ENCODE results near the gene CENPI. TPM values are rescaled to one million over a fixed set of nuclear protein-coding genes. Genes with fewer than 3 reads are reported as not detected.

Gene CENPI
- total RNA-seq, 1 experiment from 2014 or later = 18.1 TPM

DNA sequence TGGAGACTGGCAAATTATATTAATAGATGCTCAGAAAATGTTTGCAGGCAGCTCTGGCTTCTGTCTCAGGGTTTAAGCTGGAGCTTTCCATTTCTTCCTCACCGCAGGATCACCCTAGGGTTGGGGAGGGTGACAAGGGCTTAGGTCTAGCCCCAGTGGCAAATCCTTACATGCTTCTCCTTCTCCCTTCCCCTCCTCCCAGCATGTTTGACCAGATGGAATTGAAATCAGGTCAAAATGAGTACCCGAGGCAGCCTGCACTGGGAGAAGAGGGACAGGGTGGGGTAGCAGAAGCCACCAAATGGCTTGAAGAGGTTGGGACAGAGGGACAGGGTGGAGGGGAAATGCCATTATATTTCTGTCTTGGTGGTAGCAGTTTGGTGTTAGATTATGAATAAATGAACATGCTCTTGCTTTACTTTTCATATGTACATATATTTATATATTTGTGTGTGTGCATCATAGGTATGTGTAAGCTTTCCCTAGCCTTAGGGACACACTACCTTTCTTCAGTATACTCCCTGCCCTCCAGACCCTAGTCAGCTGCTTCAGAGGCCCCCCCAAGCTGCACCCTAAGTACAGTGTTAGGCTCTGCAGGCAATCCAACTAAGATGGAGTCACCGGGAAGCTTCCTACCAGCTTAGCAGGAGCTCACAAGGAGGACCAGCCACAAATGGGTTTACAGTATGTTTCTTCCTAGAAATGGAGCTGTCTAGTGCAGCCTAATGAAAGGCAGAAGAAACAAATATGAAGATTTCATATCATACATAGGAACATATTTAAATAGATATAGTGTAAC is 17.5 kb upstream of the CENPI start:
- DNase-seq (ENCODE audit: low spot score) (no peak), ATAC-seq (no peak)
- CTCF ChIA-PET = no interaction called here
- H3K4me1 Mint-ChIP-seq = peaks cover 22% of the 10 kb centered on the region
- POLR2A ChIA-PET = interaction anchor here (0.6 kb wide), 1 partner anchor 152 kb away, joined by 3 read pairs; the partner anchor contains the start of gene XKRX
- H3K36me3 Mint-ChIP-seq = no peaks in the 10 kb centered on the region
- peak overlapping the region; percentile 86 for H3K4me3 Mint-ChIP-seq
- no peaks in the 10 kb centered on the region for H3K9me3 Mint-ChIP-seq
- TF ChIP-seq NR1H2 (CRISPR knock-in tag; IDR thresholded peaks at IDR 0.05) (no peak), SMAD3 (CRISPR knock-in tag; IDR thresholded peaks at IDR 0.05; ENCODE audit: borderline replicate concordance) (no peak), PRRX2 (CRISPR knock-in tag; IDR thresholded peaks at IDR 0.05) (no peak), SMAD4 (CRISPR knock-in tag; IDR thresholded peaks at IDR 0.05) (no peak), JUN (CRISPR knock-in tag; IDR thresholded peaks at IDR 0.05) (no peak), FOXP1 (CRISPR knock-in tag; IDR thresholded peaks at IDR 0.05; ENCODE audit: borderline replicate concordance) (no peak), ATF6 (CRISPR knock-in tag; IDR thresholded peaks at IDR 0.05) (no peak), EMX1 (CRISPR knock-in tag; IDR thresholded peaks at IDR 0.05) (no peak), ZNF396 (CRISPR knock-in tag; IDR thresholded peaks at IDR 0.05; ENCODE audit: borderline replicate concordance) (no peak), JAZF1 (CRISPR knock-in tag; IDR thresholded peaks at IDR 0.05) (no peak), E2F4 (CRISPR knock-in tag; IDR thresholded peaks at IDR 0.05; ENCODE audit: borderline replicate concordance, low read depth) (no peak), IRF2 (CRISPR knock-in tag; IDR thresholded peaks at IDR 0.05; ENCODE audit: borderline replicate concordance, low read depth) (no peak), ZNF232 (CRISPR knock-in tag; IDR thresholded peaks at IDR 0.05) (no peak)
- TF ChIP-seq, protein P1, sequence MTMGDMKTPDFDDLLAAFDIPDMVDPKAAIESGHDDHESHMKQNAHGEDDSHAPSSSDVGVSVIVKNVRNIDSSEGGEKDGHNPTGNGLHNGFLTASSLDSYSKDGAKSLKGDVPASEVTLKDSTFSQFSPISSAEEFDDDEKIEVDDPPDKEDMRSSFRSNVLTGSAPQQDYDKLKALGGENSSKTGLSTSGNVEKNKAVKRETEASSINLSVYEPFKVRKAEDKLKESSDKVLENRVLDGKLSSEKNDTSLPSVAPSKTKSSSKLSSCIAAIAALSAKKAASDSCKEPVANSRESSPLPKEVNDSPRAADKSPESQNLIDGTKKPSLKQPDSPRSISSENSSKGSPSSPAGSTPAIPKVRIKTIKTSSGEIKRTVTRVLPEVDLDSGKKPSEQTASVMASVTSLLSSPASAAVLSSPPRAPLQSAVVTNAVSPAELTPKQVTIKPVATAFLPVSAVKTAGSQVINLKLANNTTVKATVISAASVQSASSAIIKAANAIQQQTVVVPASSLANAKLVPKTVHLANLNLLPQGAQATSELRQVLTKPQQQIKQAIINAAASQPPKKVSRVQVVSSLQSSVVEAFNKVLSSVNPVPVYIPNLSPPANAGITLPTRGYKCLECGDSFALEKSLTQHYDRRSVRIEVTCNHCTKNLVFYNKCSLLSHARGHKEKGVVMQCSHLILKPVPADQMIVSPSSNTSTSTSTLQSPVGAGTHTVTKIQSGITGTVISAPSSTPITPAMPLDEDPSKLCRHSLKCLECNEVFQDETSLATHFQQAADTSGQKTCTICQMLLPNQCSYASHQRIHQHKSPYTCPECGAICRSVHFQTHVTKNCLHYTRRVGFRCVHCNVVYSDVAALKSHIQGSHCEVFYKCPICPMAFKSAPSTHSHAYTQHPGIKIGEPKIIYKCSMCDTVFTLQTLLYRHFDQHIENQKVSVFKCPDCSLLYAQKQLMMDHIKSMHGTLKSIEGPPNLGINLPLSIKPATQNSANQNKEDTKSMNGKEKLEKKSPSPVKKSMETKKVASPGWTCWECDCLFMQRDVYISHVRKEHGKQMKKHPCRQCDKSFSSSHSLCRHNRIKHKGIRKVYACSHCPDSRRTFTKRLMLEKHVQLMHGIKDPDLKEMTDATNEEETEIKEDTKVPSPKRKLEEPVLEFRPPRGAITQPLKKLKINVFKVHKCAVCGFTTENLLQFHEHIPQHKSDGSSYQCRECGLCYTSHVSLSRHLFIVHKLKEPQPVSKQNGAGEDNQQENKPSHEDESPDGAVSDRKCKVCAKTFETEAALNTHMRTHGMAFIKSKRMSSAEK (CRISPR knock-in tag; IDR thresholded peaks at IDR 0.05; ENCODE audit: borderline replicate concordance) = no peak
- H3K27me3 Mint-ChIP-seq (ENCODE audit: low read depth) = peaks cover 11% of the 10 kb centered on the region
- H3K27ac Mint-ChIP-seq = no peak overlapping the region

DNA sequence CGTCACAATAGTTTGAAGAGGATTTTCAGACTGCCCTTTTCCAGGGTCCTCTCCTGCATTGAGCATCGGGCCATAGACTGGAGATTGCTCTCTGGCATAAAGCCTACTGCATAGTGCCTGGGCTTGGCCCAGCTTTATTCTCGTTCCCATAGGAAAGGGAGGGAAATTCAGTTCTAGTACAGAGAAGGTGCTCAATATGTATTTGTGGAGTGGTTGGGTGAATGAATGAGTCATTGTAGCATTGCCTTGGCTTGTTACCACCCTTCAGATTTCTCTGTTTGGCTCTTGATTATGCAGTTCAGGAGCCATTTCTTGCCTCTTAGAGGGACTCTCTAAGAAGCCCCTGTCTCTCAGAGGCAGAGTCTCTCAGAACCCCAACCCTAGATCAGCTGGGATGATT is 16.8 kb upstream of the CENPI start:
- POLR2A ChIA-PET = interaction anchor here (0.6 kb wide), 1 partner anchor 152 kb away, joined by 3 read pairs; the partner anchor contains the start of gene XKRX
- DNase-seq (ENCODE audit: low spot score) (no peak), ATAC-seq (no peak)
- H3K36me3 Mint-ChIP-seq = no peaks in the 10 kb centered on the region
- CTCF ChIA-PET = no interaction called here
- peaks cover 22% of the 10 kb centered on the region for H3K4me1 Mint-ChIP-seq
- H3K4me3 Mint-ChIP-seq = no peak overlapping the region
- TF ChIP-seq CREB1 (CRISPR knock-in tag; IDR thresholded peaks at IDR 0.05) (no peak), CBFB (CRISPR knock-in tag; IDR thresholded peaks at IDR 0.05; ENCODE audit: low read depth) (no peak), ZNF317 (CRISPR knock-in tag; IDR thresholded peaks at IDR 0.05; ENCODE audit: borderline replicate concordance, low read depth) (no peak), ZNF138 (CRISPR knock-in tag; conservative IDR thresholded peaks at IDR 0.05) (no peak), NR1H2 (CRISPR knock-in tag; IDR thresholded peaks at IDR 0.05) (no peak), MLX (CRISPR knock-in tag; IDR thresholded peaks at IDR 0.05) (no peak), ZNF671 (CRISPR knock-in tag; IDR thresholded peaks at IDR 0.05) (no peak)
- H3K27me3 Mint-ChIP-seq (ENCODE audit: low read depth) = peaks cover 11% of the 10 kb centered on the region
- no peak overlapping the region for H3K27ac Mint-ChIP-seq
- H3K9me3 Mint-ChIP-seq = no peaks in the 10 kb centered on the region
